ENCODE results near the gene GCDH. TPM values are rescaled to one million over a fixed set of nuclear protein-coding genes. Genes with fewer than 3 reads are reported as not detected.
A peak's percentile ranks its signal among the peaks of the same experiment; 100 is the strongest.

GCDH gene
- total RNA-seq, 1 donor from 2014 or later, result 24.4 TPM

GRCh38 chr19:12868540-12869112, 22.3 kb upstream of the GCDH start:
- intact Hi-C loops (cut with DNase I), result no loop called here
- DNase-seq (ENCODE audit: low spot score), result no peak
- no peak for ATAC-seq

GRCh38 chr19:12871681-12872080, 19.3 kb upstream of the GCDH start:
- intact Hi-C loops (cut with DNase I), result no loop called here
- DNase-seq (ENCODE audit: low spot score), result no peak
- ATAC-seq, result no peak

- intact Hi-C loops (cut with DNase I), result no loop called here
- DNase-seq (ENCODE audit: low spot score) (no peak), ATAC-seq (no peak)
Observed at GRCh38 chr19:12872255-12872654, 18.7 kb upstream of the GCDH start.

GRCh38 chr19:12872941-12873890, 17.7 kb upstream of the GCDH start:
- intact Hi-C loops (cut with DNase I), result no loop called here
- DNase-seq (ENCODE audit: low spot score), result peak; percentile 81

GRCh38 chr19:12873891-12874745, 16.8 kb upstream of the GCDH start:
- no peak for DNase-seq (ENCODE audit: low spot score)
- no peak for ATAC-seq
- intact Hi-C loops (cut with DNase I), result no loop called here

More at GRCh38 chr19:12872941-12873890, 17.7 kb upstream of the GCDH start:
- peak; percentile 71 for ATAC-seq

GRCh38 chr19:12875086-12875485, 15.9 kb upstream of the GCDH start:
- ATAC-seq, result no peak

GRCh38 chr19:12880551-12881171, 10.3 kb upstream of the GCDH start:
- peak; percentile 53 for ATAC-seq
- intact Hi-C loops (cut with DNase I), result no loop called here
- peak; percentile 68 for DNase-seq (ENCODE audit: low spot score)

More at GRCh38 chr19:12875086-12875485, 15.9 kb upstream of the GCDH start:
- no peak for DNase-seq (ENCODE audit: low spot score)
- intact Hi-C loops (cut with DNase I), result no loop called here

- intact Hi-C loops (cut with DNase I), result no loop called here
- peak; percentile 97 for DNase-seq (ENCODE audit: low spot score)
- ATAC-seq, result peak; percentile 97
Observed at GRCh38 chr19:12881172-12881808, 9.7 kb upstream of the GCDH start, which contains the start of gene DNASE2. Gene DNASE2, minus strand, starts transcription at chr19:12881449. Its CDS starts 74 bp downstream, at chr19:12881375.

- DNase-seq (ENCODE audit: low spot score), result no peak
- intact Hi-C loops (cut with DNase I), result no loop called here
Observed at GRCh38 chr19:12882589-12882988, 8.4 kb upstream of the GCDH start.

GRCh38 chr19:12884202-12884601, 6.8 kb upstream of the GCDH start:
- intact Hi-C loops (cut with DNase I), result no loop called here
- ATAC-seq, result no peak
- DNase-seq (ENCODE audit: low spot score), result no peak

More at GRCh38 chr19:12882589-12882988, 8.4 kb upstream of the GCDH start:
- no peak for ATAC-seq

GRCh38 chr19:12884627-12884925, 6.4 kb upstream of the GCDH start:
- intact Hi-C loops (cut with DNase I), result no loop called here
- no peak for ATAC-seq
- DNase-seq (ENCODE audit: low spot score), result no peak

GRCh38 chr19:12884926-12885748, 5.8 kb upstream of the GCDH start:
- intact Hi-C loops (cut with DNase I), result no loop called here
- DNase-seq (ENCODE audit: low spot score) (peak; percentile 84), ATAC-seq (no peak)

- intact Hi-C loops (cut with DNase I), result no loop called here
Observed at GRCh38 chr19:12885749-12886650, 5.0 kb upstream of the GCDH start.

GRCh38 chr19:12886651-12886968, 4.3 kb upstream of the GCDH start:
- ATAC-seq, result no peak
- intact Hi-C loops (cut with DNase I), result no loop called here
- no peak for DNase-seq (ENCODE audit: low spot score)

More at GRCh38 chr19:12885749-12886650, 5.0 kb upstream of the GCDH start:
- no peak for DNase-seq (ENCODE audit: low spot score)
- no peak for ATAC-seq

GRCh38 chr19:12886969-12887747, 3.8 kb upstream of the GCDH start, which contains the start of gene KLF1:
Gene KLF1, minus strand, starts transcription at chr19:12887201. Its CDS starts 61 bp downstream, at chr19:12887140.
- DNase-seq (ENCODE audit: low spot score) (no peak), ATAC-seq (no peak)
- intact Hi-C loops (cut with DNase I), result no loop called here

- no peak for DNase-seq (ENCODE audit: low spot score)
- no peak for ATAC-seq
- intact Hi-C loops (cut with DNase I), result no loop called here
Observed at GRCh38 chr19:12888006-12888603, 2.9 kb upstream of the GCDH start.
